HG03571 (cell line): ENCODE measurements around the gene PGM5.

Experiments used
- ATAC-seq: cut with Tn5 transposase; IDR thresholded peaks from one replicate; pipeline ENCODE4 v1.9.1; 2021; ENCODE audit not compliant: unreplicated experiment

PGM5 gene

DNA sequence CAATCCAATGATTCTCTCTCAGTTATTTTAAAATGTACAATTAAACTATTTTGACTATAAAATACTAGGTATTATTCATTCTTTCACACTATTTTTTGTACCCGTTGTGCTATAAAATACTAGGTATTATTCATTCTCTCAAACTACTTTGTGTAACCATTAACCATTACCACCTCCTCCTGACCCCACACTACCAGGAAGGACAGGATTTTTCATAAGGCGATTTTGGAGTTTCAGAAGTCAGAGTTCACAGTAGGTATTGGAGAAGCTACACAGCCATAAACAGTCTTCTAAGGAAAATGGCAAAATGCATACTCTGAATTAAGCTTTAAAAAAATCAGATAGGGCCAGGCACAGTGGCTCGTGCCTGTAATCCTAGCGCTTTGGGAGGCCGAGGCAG, 219.4 kb downstream of the PGM5 start:
- ATAC-seq, result no peak

- ATAC-seq, result peak; percentile 82
These were observed 221.6 kb downstream of the PGM5 start for GRCh38 chr9:68577774-68578591.
